Chondrocyte (in vitro differentiated cells): Measurements from ENCODE around the gene MOGAT1. TPM values are rescaled to one million over a fixed set of nuclear protein-coding genes. Genes with fewer than 3 reads are reported as not detected.

Experiments
- DNase-seq: peaks from one replicate; pipeline ENCODE4 v3.0.0; 2021; ENCODE audit warnings: mixed read lengths, low spot score
- H3K27ac Mint-ChIP-seq: one replicate; pipeline ENCODE4 v1.8.0; 2021; ENCODE audit warnings: mild to moderate bottlenecking, moderate library complexity, mixed read lengths; ENCODE audit not compliant: unreplicated experiment
- H3K27me3 Mint-ChIP-seq: 2 replicates; pipeline ENCODE4 v1.8.0; 2021; ENCODE audit warnings: low read depth, mixed read lengths
- H3K36me3 Mint-ChIP-seq: 2 replicates; pipeline ENCODE4 v1.8.0; 2021; ENCODE audit warnings: low read depth, mixed read lengths
- H3K4me1 Mint-ChIP-seq: 2 replicates; pipeline ENCODE4 v1.8.0; 2021; ENCODE audit warnings: low read depth, mild to moderate bottlenecking, mixed read lengths
- H3K4me3 Mint-ChIP-seq: one replicate; pipeline ENCODE4 v1.8.0; 2021; ENCODE audit warnings: mild to moderate bottlenecking, moderate library complexity, mixed read lengths; ENCODE audit not compliant: unreplicated experiment
- H3K9me3 Mint-ChIP-seq: 2 replicates; pipeline ENCODE4 v1.8.0; 2021; ENCODE audit warnings: low read depth, mixed read lengths
- total RNA-seq: library from RNA; stranded (reverse); gene quantifications from 3 replicates; pipeline ENCODE4 v1.2.1, GENCODE V29; 2021
- TF ChIP-seq, protein P1 (sequence below): fragments of 200-600 bp; sonication (generic); IDR thresholded peaks from 2 replicates; pipeline ENCODE4 v1.5.0; 2021; ENCODE audit warnings: antibody characterized with exemption, mild to moderate bottlenecking, moderate library complexity

Gene MOGAT1
- total RNA-seq, 1 donor from 2014 or later = not detected

DNA sequence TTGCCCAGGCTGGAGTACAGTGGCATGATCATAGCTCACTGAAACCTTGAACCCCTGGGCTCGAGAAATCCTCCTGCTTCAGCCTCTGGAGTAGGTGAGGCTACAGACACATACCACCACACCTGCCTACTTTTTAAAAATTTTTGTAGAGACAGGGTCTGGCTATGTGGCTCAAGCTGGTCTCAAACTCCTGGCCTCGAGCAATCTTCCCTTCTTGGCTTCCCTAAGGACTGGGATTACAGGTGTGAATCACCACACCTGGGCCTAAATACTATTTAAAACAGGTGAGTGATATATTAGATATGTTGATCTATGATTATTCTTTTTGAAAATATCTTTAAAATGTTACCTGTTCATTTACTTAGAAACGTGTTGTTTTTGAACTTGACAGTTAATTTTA is 57.2 kb downstream of the MOGAT1 start:
- Mint-ChIP-seq H3K27me3 (no peaks in the 10 kb centered on the region), H3K4me3 (no peak overlapping the region), H3K4me1 (peaks cover 37% of the 10 kb centered on the region), H3K27ac (no peak overlapping the region), H3K36me3 (no peaks in the 10 kb centered on the region), H3K9me3 (peaks cover 5% of the 10 kb centered on the region)
- TF ChIP-seq, protein P1, sequence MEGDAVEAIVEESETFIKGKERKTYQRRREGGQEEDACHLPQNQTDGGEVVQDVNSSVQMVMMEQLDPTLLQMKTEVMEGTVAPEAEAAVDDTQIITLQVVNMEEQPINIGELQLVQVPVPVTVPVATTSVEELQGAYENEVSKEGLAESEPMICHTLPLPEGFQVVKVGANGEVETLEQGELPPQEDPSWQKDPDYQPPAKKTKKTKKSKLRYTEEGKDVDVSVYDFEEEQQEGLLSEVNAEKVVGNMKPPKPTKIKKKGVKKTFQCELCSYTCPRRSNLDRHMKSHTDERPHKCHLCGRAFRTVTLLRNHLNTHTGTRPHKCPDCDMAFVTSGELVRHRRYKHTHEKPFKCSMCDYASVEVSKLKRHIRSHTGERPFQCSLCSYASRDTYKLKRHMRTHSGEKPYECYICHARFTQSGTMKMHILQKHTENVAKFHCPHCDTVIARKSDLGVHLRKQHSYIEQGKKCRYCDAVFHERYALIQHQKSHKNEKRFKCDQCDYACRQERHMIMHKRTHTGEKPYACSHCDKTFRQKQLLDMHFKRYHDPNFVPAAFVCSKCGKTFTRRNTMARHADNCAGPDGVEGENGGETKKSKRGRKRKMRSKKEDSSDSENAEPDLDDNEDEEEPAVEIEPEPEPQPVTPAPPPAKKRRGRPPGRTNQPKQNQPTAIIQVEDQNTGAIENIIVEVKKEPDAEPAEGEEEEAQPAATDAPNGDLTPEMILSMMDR = no peak
- DNase-seq = no peak

DNA sequence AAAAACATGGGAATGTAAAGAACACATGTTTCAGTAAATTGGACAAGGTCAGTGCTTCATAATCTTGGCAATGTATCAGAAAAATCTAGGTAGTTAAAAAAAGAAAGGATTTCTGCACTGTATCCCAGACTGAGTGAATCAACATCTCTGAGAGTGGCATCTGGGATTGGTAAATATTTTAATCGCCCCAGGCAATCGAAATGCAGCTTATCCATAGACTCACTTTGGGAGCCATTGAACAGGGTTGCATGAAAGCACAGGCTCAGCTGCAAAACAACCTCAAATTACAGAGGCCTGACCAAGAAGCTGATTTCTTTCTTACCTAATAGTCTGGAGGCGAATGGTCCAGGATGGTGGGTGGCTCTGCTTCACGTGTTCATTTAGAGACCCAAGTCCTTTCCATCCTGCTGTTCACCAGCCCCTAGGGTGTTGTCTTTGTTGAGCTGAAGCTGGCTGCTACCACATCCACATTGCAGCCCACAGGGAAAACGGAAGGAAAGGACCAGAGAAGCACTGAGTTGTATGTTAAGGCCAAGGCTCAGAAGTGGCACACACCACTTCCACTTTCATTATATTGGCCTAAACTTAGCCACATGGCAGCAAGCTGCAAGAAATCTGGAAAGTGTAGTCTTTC is 59.0 kb downstream of the MOGAT1 start:
- no peak for DNase-seq
- Mint-ChIP-seq H3K36me3 (no peaks in the 10 kb centered on the region), H3K4me3 (no peak overlapping the region), H3K9me3 (peaks cover 5% of the 10 kb centered on the region), H3K27ac (no peak overlapping the region), H3K27me3 (no peaks in the 10 kb centered on the region), H3K4me1 (peaks cover 56% of the 10 kb centered on the region)
- TF ChIP-seq, protein P1 = no peak

DNA sequence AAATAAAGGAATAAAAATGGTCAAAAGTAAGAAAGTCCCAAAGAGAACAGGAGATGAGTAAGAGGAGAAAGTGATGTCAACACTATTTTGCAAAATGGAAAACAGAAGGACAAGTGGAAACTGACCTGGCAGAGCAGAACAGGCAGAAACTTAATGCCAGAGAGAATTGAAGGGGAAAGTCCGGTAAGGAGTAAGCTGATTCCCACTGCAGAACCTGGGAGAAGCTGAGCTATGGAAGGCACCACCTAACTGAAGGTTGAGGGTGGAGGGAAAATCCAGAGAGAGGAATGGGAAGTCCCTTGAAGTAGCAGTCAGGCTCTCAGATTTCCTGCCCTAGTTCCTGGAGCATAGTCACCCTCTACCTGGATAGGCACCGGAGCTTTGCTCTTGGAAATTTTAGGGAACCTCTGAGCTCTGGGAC is 59.8 kb downstream of the MOGAT1 start:
- H3K27ac Mint-ChIP-seq = no peak overlapping the region
- H3K9me3 Mint-ChIP-seq = peaks cover 5% of the 10 kb centered on the region
- no peaks in the 10 kb centered on the region for H3K36me3 Mint-ChIP-seq
- TF ChIP-seq, protein P1 = no peak
- DNase-seq = no peak
- peaks cover 62% of the 10 kb centered on the region for H3K4me1 Mint-ChIP-seq
- no peaks in the 10 kb centered on the region for H3K27me3 Mint-ChIP-seq
- H3K4me3 Mint-ChIP-seq = no peak overlapping the region

DNA sequence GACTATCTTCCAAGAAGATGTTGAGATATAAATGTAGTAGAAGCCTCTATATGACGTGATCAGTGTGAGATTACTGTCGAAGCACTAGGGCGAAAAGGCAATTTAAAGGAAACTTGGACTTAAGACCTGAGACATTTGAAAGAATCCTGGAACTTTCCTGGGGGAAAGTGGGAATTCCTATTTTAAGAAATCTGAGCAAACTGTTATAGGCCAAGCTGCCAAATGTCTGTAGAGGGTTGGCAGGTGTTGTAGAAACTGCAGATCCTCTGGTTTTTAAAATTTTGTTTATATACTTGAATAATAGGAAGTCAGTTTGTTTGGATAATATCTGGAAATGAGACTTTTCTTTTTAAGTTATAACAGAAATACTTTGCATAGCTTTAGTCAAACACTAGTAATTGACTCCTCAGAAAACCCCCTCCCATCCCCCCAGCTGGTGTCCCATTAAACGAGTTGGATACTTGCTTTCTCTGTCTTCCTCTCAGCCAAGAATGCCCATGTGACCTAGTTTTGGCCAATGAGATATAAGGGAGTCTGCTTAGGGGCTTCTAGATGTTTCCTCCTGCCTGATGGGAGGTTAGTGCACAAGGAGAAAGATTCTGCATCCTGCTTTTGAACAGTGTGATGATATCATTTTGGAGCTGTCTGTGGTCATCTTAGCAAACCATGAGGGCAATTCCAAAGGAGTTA is 61.2 kb downstream of the MOGAT1 start:
- Mint-ChIP-seq H3K4me3 (no peak overlapping the region), H3K36me3 (no peaks in the 10 kb centered on the region), H3K27me3 (no peaks in the 10 kb centered on the region), H3K9me3 (peaks cover 5% of the 10 kb centered on the region), H3K27ac (peak overlapping the region; percentile 49), H3K4me1 (peaks cover 71% of the 10 kb centered on the region)
- TF ChIP-seq, protein P1 = no peak
- no peak for DNase-seq

DNA sequence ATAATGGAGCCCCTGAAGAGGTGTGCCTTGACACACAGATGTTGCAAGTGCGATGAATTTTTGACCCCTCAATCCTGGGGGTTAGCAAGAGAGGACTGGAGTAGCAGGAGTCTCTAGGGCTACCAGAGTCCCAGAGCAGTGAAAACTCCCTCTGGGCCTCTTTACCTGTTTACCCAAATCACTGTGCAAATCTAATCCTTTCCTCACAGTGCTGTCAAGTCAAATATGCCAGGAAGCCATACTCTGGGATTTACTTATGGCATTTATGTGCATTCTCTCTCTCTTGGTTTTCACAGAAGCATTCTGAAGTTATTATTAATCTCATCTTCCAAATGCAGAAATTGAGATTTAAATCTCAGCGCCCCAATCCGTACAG is 62.0 kb downstream of the MOGAT1 start:
- DNase-seq = no peak
- H3K9me3 Mint-ChIP-seq = peaks cover 5% of the 10 kb centered on the region
- no peaks in the 10 kb centered on the region for H3K27me3 Mint-ChIP-seq
- peak overlapping the region; percentile 87 for H3K27ac Mint-ChIP-seq
- no peak overlapping the region for H3K4me3 Mint-ChIP-seq
- TF ChIP-seq, protein P1 = no peak
- H3K4me1 Mint-ChIP-seq = peaks cover 71% of the 10 kb centered on the region
- H3K36me3 Mint-ChIP-seq = no peaks in the 10 kb centered on the region
